HG03280 (cell line): ENCODE data around the gene SNAP29.
"Not testable (repeated sequence)": the region's sequence is repeated elsewhere in the genome, so short reads cannot be mapped to it uniquely, and the experiment has no call there.

Experiments
- ATAC-seq: cut with Tn5 transposase; IDR thresholded peaks from one replicate; pipeline ENCODE4 v1.9.1; 2021; ENCODE audit warnings: mild to moderate bottlenecking, moderate library complexity; ENCODE audit not compliant: unreplicated experiment

The SNAP29 gene

GRCh38 chr22:20927940-20928572, 69.2 kb downstream of the SNAP29 start:
- ATAC-seq, result no peak

GRCh38 chr22:20928573-20928967, 69.8 kb downstream of the SNAP29 start:
- no peak for ATAC-seq

GRCh38 chr22:20930004-20930403, 71.2 kb downstream of the SNAP29 start:
- ATAC-seq, result no peak

GRCh38 chr22:20930435-20930834, 71.6 kb downstream of the SNAP29 start:
- ATAC-seq, result not testable (repeated sequence)

GRCh38 chr22:20931126-20931654, 72.4 kb downstream of the SNAP29 start:
- no peak for ATAC-seq

- ATAC-seq, result no peak
Measured at GRCh38 chr22:20933910-20934309, 75.1 kb downstream of the SNAP29 start.

GRCh38 chr22:20935049-20935448, 76.2 kb downstream of the SNAP29 start:
- not testable (repeated sequence) for ATAC-seq

- not testable (repeated sequence) for ATAC-seq
Measured at GRCh38 chr22:20935780-20936539, 77.2 kb downstream of the SNAP29 start.

- ATAC-seq, result no peak
Measured at GRCh38 chr22:20937031-20937793, 78.4 kb downstream of the SNAP29 start.

- no peak for ATAC-seq
Measured at GRCh38 chr22:20937794-20938671, 79.2 kb downstream of the SNAP29 start.

GRCh38 chr22:20939457-20940185, 80.8 kb downstream of the SNAP29 start:
- not testable (repeated sequence) for ATAC-seq

GRCh38 chr22:20940186-20940651, 81.4 kb downstream of the SNAP29 start:
- ATAC-seq, result no peak
